ENCODE data around the gene C1orf174.
A peak's percentile ranks its signal among the peaks of the same experiment; 100 is the strongest.

Gene C1orf174

DNA sequence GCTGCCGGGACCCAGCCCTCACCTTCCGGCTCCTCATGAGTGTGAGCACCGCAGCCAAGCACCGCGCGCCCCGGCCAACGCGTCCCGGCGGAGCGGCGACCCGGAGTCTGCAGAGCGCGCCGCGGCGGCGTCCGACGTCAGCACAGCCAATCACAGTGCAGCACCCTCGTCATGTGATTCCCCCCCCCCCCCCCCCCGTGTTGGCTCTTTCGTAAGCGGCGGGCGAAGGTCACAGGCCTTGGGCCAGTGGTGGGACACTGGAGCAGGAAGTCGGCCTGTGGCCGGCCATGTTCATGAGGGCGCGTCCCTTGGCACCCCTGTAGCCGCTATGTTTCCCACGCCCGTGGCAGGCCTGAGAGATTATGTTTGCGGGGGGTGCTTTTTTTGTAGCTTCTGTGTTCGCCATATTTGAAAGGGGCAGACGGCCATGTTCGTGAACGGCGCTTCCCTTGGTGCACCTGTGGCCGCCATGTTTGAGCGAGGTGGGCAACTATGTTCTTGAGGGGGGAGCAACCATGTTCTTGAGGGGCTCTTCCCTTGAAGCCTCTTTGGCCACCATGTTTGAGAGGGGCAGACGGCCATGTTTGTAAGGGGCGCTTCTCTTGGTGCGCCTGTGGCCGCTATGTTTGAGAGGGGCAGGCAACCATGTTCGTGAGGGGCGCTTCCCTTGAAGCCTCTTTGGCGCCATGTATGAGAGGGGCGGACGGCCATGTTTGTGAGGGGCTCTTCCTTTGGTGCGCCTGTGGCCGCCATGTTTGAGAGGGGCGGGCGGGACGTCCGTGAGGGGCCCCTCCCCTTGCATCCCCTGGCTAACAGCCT is at the start of gene C1orf174:
C1orf174 (minus strand) TSS at position 123 of the 819 bp plus-strand sequence; CDS start at position 37, 86 bp downstream.
- peak; percentile 98 for DNase-seq (ENCODE audit: low spot score)

DNA sequence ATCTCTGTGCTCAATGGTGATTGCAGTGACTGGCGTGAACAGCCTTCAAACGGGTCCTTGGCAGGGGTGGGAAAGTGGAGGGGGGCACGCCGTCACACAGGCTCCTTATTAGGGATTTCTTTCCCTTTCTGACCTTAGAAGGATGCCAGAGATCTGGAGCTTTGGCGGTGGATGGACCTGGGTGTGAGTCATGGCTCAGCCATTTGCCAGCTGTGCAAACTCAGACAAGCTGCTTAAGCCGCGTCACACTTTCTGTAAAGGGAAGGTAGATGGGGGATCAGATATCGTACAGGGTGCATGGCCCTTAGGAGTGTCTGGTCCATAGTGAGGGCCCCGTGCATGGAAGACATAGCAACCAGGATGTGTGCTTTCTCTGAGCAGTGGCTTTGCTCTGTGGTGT is 48.3 kb upstream of the C1orf174 start:
- DNase-seq (ENCODE audit: low spot score): peak; percentile 21

DNA sequence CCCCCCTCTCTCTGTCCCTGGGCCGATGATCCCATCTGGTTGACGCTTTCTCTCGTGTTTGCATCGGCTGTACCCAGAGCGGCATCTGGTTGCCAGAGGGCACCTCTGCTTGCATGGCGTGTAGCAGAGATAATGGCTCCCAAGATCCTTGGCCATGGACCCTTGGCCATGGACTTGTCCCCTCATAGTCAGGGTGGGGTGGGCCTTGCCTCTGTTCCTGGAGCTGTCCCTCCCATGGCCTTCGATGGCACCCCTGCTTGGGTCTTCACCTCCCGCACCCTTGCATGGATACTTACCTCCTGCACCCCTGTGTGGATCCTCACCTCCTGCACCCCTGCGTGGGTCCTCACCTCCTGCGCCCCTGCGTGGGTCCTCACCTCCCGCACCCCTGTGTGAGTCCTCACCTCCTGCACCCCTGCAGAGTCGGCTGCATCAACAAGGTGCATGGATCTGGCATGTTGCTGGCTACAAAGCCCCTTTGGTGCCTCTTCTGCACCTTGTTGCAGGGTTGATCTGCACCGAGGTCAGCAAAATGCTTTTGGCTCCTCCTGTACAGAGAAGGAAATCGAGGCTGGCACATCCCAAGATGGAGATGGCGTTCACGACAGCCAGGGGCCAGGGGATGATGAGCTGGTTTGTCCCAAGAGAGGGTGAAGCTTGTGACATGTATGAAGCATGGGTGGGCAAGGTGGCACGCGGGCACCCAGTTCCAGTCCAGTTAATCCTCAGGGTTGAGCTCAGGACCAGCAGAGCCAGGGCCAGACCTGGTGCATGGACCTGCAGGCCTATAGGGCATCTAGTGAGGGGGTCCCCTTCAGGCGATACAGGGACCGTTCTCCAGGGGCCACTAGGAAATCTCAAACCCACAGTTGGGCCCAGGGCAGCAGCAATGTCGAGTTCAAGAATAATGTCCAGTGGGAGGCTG is 46.1 kb upstream of the C1orf174 start:
- DNase-seq (ENCODE audit: low spot score): no peak

DNA sequence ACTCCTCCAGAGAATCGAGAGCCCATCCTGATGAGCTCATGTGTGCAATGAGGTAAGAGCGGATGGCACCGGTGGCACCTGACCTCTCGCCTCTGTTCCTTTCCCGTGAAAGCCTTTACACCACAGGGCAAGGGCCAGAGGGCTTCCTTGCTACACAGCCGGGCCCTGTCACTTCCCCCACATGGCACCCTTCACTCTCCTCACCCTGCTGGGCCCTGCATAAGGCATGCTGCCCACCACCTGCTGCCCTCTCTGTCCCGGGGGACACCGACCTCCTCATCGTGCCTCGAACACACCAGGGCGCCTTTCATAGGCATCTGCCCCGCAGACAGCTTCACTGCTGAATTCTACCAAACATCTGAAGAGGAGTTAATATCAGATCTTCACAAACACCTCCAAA is 45.1 kb upstream of the C1orf174 start:
- no peak for DNase-seq (ENCODE audit: low spot score)

- no peak for DNase-seq (ENCODE audit: low spot score)
Measured at GRCh38 chr1:3944578-3945125, 44.6 kb upstream of the C1orf174 start.

GRCh38 chr1:3943806-3944577 is 43.9 kb upstream of the C1orf174 start:
- DNase-seq (ENCODE audit: low spot score): no peak

DNA sequence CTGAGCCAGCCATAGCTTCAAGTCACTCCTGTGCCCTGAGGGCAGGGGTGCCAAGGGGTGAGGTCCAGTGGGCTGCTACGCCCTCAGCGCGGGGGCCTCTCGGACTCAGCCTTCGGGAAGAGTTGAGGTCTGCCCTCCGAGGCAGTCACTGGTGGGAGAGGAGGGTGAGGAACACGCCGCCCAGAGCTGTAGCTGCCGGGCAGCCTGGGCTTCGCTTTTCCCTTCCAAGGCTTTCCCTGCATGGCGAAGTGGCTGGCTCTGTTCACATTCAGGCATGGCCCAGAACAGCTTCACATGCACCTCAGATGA is 43.0 kb upstream of the C1orf174 start:
- no peak for DNase-seq (ENCODE audit: low spot score)

DNA sequence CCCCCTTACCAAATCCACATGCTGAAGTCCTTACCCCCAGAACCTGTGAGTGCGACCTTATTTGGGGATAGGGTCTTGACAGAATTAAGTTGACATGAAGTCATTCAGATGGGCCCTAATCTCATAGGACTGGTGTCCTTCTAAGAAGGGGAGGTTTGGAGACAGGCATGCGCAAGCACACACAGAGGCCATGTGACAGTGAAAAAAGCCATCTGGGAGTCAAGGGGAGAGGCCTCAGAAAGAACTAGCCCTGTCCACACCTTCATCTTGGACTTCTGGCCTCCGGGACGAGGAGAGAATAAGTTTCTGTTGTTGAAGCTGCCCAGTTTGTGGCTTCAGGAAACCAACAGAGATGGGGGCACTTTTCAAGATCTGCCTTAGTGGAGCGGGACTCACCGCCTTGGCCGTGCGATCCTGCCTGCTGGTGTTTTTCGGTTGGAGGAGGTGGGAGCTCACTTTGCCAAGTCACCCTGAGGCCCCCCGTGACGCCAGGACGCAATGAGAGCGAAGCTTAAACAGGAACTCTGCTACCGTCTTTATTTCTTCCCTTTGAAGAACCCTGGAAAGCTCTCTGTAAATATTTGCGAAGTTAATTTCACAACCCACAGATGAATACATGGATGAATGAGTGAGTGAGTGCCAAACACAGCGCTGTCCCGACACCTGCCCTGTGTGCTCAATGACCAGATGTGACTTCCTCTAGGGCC is 42.5 kb upstream of the C1orf174 start:
- DNase-seq (ENCODE audit: low spot score): no peak

DNA sequence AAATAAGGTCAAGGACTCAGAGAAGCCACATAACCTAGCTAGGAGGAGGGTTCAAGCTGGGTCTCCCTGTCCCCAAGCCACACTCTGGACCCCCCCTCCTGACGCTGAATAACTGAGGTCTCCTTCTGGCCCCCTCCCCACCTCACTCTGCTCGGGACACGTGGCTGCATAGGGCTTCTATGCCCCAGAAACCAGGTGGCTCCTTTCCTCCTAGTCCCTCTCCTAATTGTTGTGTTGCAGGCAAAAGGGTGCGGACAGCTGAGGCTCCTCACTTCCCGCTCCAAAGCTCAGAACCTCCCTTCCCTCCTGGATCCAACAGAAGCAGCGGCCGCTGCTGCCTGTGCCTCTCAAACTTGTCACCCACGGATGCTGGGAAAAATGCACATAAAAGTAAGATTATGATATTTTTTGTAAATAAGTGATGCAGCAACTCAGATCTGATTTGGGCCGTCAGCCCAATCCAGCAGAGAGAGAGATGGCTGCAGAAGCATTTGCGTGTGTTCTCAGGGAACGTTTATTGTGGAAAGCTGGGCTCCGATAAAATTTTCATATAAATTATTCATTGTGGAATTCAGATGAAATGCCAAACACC is 40.8 kb upstream of the C1orf174 start:
- no peak for DNase-seq (ENCODE audit: low spot score)

- DNase-seq (ENCODE audit: low spot score): no peak
Measured at GRCh38 chr1:3940081-3940753, 40.1 kb upstream of the C1orf174 start.

GRCh38 chr1:3939242-3940080 is 39.4 kb upstream of the C1orf174 start:
- no peak for DNase-seq (ENCODE audit: low spot score)

- no peak for DNase-seq (ENCODE audit: low spot score)
Measured at GRCh38 chr1:3932156-3932919, 32.3 kb upstream of the C1orf174 start.

DNA sequence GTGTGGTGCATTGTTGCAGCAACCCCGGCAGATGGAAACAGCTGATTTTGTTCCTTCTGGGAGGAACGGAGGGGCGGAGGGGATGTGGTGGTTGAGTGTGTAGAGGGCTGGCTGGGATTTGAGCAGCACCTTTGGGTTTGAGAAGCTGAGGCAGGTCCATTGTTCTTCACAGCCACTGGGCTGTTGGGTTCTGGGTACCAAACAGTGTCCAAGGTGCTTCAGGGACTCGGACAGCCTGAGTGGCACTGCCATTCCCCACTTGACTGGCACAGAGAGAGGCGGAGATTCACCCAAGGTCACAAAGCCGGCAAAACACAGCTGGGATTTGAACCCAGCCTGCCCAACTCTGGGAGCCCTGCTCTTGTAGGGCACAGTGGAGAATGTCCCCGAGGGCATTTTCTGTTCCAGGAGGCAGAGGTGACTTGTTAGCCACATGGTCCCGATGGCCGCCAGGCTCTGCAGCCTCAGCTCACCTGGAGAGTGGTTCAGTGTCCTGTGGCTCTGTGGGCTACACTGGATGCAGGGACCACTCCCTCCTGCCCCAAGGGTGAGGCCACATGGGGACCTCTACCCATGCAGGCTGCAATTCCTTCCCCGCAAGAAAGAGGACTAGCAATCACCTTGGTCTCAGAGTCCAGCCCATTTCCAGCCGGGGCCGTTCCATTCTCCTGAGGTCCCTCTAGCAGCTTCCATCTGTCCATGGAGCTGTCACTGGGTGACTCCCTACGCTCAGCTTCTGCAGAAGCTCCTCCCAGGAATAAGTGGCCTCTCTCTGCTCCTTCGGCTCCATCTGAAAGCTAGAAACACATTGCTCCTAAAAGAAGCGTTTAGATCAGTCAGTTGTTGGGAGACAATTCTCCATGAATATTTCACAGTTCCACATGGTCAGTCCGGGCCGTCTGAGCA is 31.2 kb upstream of the C1orf174 start:
- DNase-seq (ENCODE audit: low spot score): no peak

GRCh38 chr1:3930301-3931006 is 30.4 kb upstream of the C1orf174 start:
- DNase-seq (ENCODE audit: low spot score): no peak

- DNase-seq (ENCODE audit: low spot score): no peak
Measured at GRCh38 chr1:3929126-3929525, 29.1 kb upstream of the C1orf174 start.

DNA sequence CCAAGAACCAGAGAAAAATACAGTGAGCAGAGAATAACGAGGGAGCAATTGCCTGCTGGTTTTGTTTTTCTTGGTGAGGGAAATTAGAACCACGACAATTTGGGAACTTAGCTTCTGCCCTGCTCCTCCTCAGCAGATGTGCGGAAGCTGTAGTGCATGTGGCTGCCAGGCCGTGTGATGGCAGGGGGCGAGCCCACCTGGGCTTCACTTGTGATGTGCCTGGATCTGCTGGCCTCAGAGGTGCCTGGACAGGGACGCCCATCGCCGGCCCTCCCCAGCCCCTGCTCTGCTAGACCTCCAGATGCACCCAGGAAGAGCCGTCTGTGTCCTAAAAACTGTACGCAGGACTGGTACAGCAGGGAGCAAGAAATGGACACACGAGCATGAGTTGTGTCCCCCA is 28.5 kb upstream of the C1orf174 start:
- no peak for DNase-seq (ENCODE audit: low spot score)

- no peak for DNase-seq (ENCODE audit: low spot score)
Measured at GRCh38 chr1:3926956-3927355, 26.9 kb upstream of the C1orf174 start.

All from kidney tubule cell (primary cell).